Endothelial cell of umbilical vein (primary cell): ENCODE data around the gene UQCRFS1. TPM values are rescaled to one million over a fixed set of nuclear protein-coding genes. Genes with fewer than 3 reads are reported as not detected.

Experiments
- BruUV-seq: library from RNA; stranded (reverse); fragments of 400-500 nt; replicated peaks from 2 replicates; lab custom pipeline; 2021; lab: Mats Ljungman, UMichigan
- CTCF ChIA-PET: fragments of 300-600, 350-600 bp; sonication (Branson Sonifier 250); formaldehyde crosslinking; loops from one replicate; lab custom pipeline; 2021; ENCODE audit warnings: antibody characterized with exemption, inconsistent platforms; lab: Charles Lee
- POLR2A ChIA-PET: fragments of 300-600, 350-600 bp; sonication (Branson Sonifier 250); formaldehyde crosslinking; loops from one replicate; lab custom pipeline; 2021; ENCODE audit warnings: antibody characterized with exemption, inconsistent platforms; lab: Charles Lee
- DNase-seq: peaks from one replicate; pipeline ENCODE4 v3.0.0-alpha.2; 2011; ENCODE audit warnings: low read depth, low spot score
- FAIRE-seq: peaks from 2 replicates; lab custom pipeline; 2011; peaks lifted over from hg19 to GRCh38; lab: Jason Lieb, UNC
- H2AFZ ChIP-seq: 2 replicates; pipeline ENCODE4 v1.6.0; 2012; ENCODE audit warnings: low read depth, low read length, control low read depth, inconsistent platforms
- H3K27ac ChIP-seq: 2 replicates; pipeline ENCODE4 v1.5.1; 2011; ENCODE audit warnings: low read depth, mild to moderate bottlenecking, control low read depth, low read length, moderate library complexity; ENCODE audit not compliant: insufficient read depth
- H3K27me3 ChIP-seq, 2 experiments: 2 replicates each; pipeline versions ENCODE4 v1.6.0 to v1.6.1; 2011; ENCODE audit warnings: low read length in 2 of 2, mixed read lengths in 1 of 2; ENCODE audit not compliant: control insufficient read depth in 2 of 2, insufficient read depth in 2 of 2
- H3K36me3 ChIP-seq, 2 experiments: 2 replicates in 1 of 2; 3 replicates in 1 of 2; pipeline ENCODE4 v1.5.1; 2011; ENCODE audit warnings: low read length in 2 of 2, mild to moderate bottlenecking in 1 of 2, moderate library complexity in 1 of 2; ENCODE audit not compliant: control insufficient read depth in 2 of 2, insufficient read depth in 2 of 2; ENCODE audit errors: extremely low read depth in 1 of 2
- H3K4me1 ChIP-seq: 3 replicates; pipeline ENCODE4 v1.5.1; 2011; ENCODE audit warnings: mild to moderate bottlenecking, low read length; ENCODE audit not compliant: control insufficient read depth, insufficient read depth; ENCODE audit errors: extremely low read depth
- H3K4me2 ChIP-seq: 2 replicates; pipeline ENCODE4 v1.6.1; 2011; ENCODE audit warnings: low read length, control low read depth, mixed read lengths; ENCODE audit not compliant: insufficient read depth
- H3K4me3 ChIP-seq, 3 experiments: fragments of 200-600 bp in 1 of 3; sonication (generic), shearing (Covaris generic) in 1 of 3; replicated peaks in 1 of 3; 2 replicates each; pipeline ENCODE4 v1.5.1; 2011 to 2016; ENCODE audit warnings: control low read depth in 3 of 3, low read length in 3 of 3, mild to moderate bottlenecking in 2 of 3, inconsistent platforms in 1 of 3, low read depth in 1 of 3, moderate library complexity in 1 of 3; ENCODE audit not compliant: insufficient read depth in 1 of 3
- H3K79me2 ChIP-seq: 2 replicates; pipeline ENCODE4 v1.6.0; 2012; ENCODE audit warnings: low read length, inconsistent platforms; ENCODE audit not compliant: control insufficient read depth, insufficient read depth
- H3K9ac ChIP-seq: replicated peaks from 2 replicates; pipeline ENCODE3; 2011; ENCODE audit warnings: low read length, control low read depth; ENCODE audit not compliant: insufficient read depth; ENCODE audit errors: extremely low read depth
- H3K9me1 ChIP-seq: replicated peaks from 3 replicates; pipeline ENCODE4 v1.6.0; 2011; ENCODE audit warnings: mild to moderate bottlenecking, low read length; ENCODE audit not compliant: control insufficient read depth, insufficient read depth; ENCODE audit errors: extremely low read depth
- H3K9me3 ChIP-seq: replicated peaks from 2 replicates; pipeline ENCODE4 v1.5.1; 2012; ENCODE audit warnings: low read length, inconsistent platforms; ENCODE audit not compliant: control insufficient read depth, insufficient read depth
- H4K20me1 ChIP-seq: replicated peaks from 2 replicates; pipeline ENCODE3; 2011; ENCODE audit warnings: mild to moderate bottlenecking, low read length; ENCODE audit not compliant: control insufficient read depth, insufficient read depth; ENCODE audit errors: extremely low read depth
- EZH2 ChIP-seq: IDR thresholded peaks from 2 replicates; pipeline ENCODE4 v1.6.1; 2012; ENCODE audit warnings: borderline replicate concordance, low read depth, mild to moderate bottlenecking, moderate library complexity, low read length, inconsistent platforms; ENCODE audit not compliant: severe bottlenecking
- FOS ChIP-seq: IDR thresholded peaks from 2 replicates; pipeline ENCODE4 v1.6.1; 2011; ENCODE audit warnings: mild to moderate bottlenecking, low read length, moderate library complexity, borderline replicate concordance; ENCODE audit not compliant: insufficient read depth
- JUN ChIP-seq: IDR thresholded peaks from 2 replicates; pipeline ENCODE4 v1.6.1; 2011; ENCODE audit warnings: borderline replicate concordance, low read depth; ENCODE audit not compliant: insufficient read length, insufficient read depth
- MYC ChIP-seq: IDR thresholded peaks from one replicate; pipeline ENCODE4 v1.6.1; 2011; ENCODE audit warnings: mild to moderate bottlenecking, low read depth, low read length
- POLR2AphosphoS5 ChIP-seq: IDR thresholded peaks from 2 replicates; pipeline ENCODE4 v1.6.1; 2012; ENCODE audit warnings: low read depth, mild to moderate bottlenecking, control low read depth, low read length, moderate library complexity; ENCODE audit not compliant: insufficient read depth
- dilution Hi-C: fragments of 300-500 bp; cut with MboI; formaldehyde crosslinking; loops from one replicate; pipeline ENCODE4 v1.15.0; 2019; ENCODE audit warnings: low sequenced_read_pairs; ENCODE audit not compliant: extremely low pct_ligation_motif_present
- intact Hi-C: fragments of 100-400 bp; cut with micrococcal nuclease; formaldehyde crosslinking; loops from one replicate; pipeline ENCODE4 v1.10.0; 2022
- polyA plus RNA-seq, 4 experiments: library from polyadenylated mRNA; depleted of rRNA in 3 of 4; stranded (reverse) in 3 of 4; unstranded in 1 of 4; fragments of >200 nt; gene quantifications; 2 replicates each; pipeline versions ENCODE4 v1.2.1 to v1.2.3, GENCODE V29; 2011 to 2012; ENCODE audit warnings: missing spikeins in 1 of 4
- total RNA-seq: library from RNA; stranded (reverse); gene quantifications from 2 replicates; pipeline ENCODE4 v1.2.3, GENCODE V29; 2021
- TF ChIP-seq, protein P1 (sequence below), 2 donors: IDR thresholded peaks; 1 replicate in 1 of 2; 2 replicates in 1 of 2; pipeline ENCODE4 v1.5.1; 2011; ENCODE audit warnings: low read length in 2 of 2, mild to moderate bottlenecking in 2 of 2, moderate library complexity in 2 of 2, control low read depth in 1 of 2, inconsistent platforms in 1 of 2, low read depth in 1 of 2; ENCODE audit not compliant: insufficient read depth in 1 of 2; ENCODE audit errors: extremely low read depth in 1 of 2

UQCRFS1 gene
- total and polyA plus RNA-seq, 2 donors (not counting 3 experiments of a cell fraction or from before 2014, with no cell fraction given) = 28.2 to 33.8 TPM

DNA sequence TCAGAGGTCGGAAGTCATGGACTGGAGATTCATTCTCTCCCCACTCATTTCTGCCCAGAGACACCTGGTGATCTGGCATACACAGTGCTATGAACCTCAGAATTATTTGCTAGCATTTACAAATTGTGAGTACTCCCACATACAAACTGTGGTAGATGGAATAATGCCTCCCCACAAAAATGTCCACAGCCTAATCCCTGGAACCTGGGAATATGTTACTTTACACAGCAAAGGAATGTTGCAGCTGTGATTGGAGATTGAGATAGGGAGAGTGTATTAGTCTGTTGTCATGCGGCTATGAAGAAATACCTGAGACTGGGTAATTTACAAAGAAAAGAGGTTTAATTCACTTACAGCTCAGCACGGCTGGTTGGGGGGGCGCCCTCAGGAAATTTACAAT lies 3.1 kb upstream of the UQCRFS1 start:
- H3K79me2 ChIP-seq = peaks cover 17% of the 10 kb centered on the region
- intact Hi-C loops (no loop called here), dilution Hi-C loops (no loop called here)
- no peaks in the 10 kb centered on the region for H3K27me3 ChIP-seq
- no peaks in the 10 kb centered on the region for H3K36me3 ChIP-seq
- no peak for TF ChIP-seq MYC
- TF ChIP-seq JUN = no peak
- TF ChIP-seq, protein P1, sequence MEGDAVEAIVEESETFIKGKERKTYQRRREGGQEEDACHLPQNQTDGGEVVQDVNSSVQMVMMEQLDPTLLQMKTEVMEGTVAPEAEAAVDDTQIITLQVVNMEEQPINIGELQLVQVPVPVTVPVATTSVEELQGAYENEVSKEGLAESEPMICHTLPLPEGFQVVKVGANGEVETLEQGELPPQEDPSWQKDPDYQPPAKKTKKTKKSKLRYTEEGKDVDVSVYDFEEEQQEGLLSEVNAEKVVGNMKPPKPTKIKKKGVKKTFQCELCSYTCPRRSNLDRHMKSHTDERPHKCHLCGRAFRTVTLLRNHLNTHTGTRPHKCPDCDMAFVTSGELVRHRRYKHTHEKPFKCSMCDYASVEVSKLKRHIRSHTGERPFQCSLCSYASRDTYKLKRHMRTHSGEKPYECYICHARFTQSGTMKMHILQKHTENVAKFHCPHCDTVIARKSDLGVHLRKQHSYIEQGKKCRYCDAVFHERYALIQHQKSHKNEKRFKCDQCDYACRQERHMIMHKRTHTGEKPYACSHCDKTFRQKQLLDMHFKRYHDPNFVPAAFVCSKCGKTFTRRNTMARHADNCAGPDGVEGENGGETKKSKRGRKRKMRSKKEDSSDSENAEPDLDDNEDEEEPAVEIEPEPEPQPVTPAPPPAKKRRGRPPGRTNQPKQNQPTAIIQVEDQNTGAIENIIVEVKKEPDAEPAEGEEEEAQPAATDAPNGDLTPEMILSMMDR (IDR thresholded peaks at IDR 0.05; ENCODE audit: extremely low read depth in 1 of 2, insufficient read depth in 1 of 2, low read depth in 1 of 2, low read length in 2 of 2) = no peak
- TF ChIP-seq EZH2 = no peak
- no peak for TF ChIP-seq FOS
- TF ChIP-seq POLR2AphosphoS5 = no peak
- H3K9ac ChIP-seq = no peak overlapping the region
- no TSS peak for BruUV-seq
- H3K27ac ChIP-seq = no peak overlapping the region
- peaks cover 11% of the 10 kb centered on the region for H3K4me1 ChIP-seq
- POLR2A ChIA-PET = no interaction called here
- FAIRE-seq = no peak
- no peak for DNase-seq
- H3K9me1 ChIP-seq = no peaks in the 10 kb centered on the region
- H3K9me3 ChIP-seq = no peaks in the 10 kb centered on the region
- no peak overlapping the region for H3K4me2 ChIP-seq
- CTCF ChIA-PET = no interaction called here
- H3K4me3 ChIP-seq = no peak overlapping the region
- peaks cover 4% of the 10 kb centered on the region for H4K20me1 ChIP-seq
- H2AFZ ChIP-seq = no peak overlapping the region
